Gastrocnemius medialis (tissue), 4 donors: ENCODE results near the gene PTPN13. TPM values are rescaled to one million over a fixed set of nuclear protein-coding genes. Genes with fewer than 3 reads are reported as not detected.

Experiments used
- ATAC-seq, 2 donors: fragments of 150-250 bp; one replicate each; pipeline ENCODE4 v1.9.1; 2016
- DNase-seq, 2 donors: peaks; one replicate each; pipeline ENCODE4 v3.0.0-alpha.2; 2019
- H3K27ac ChIP-seq, 4 donors: fragments of 200-600 bp; sonication (generic); 1 replicate in 1 of 4; 2 replicates in 3 of 4; pipeline ENCODE4 v1.5.1; 2016 to 2018; ENCODE audit warnings: mild to moderate bottlenecking in 2 of 4, moderate library complexity in 1 of 4
- H3K27me3 ChIP-seq, 3 donors: fragments of 200-600 bp; sonication (generic) in 2 of 3; 1 replicate in 1 of 3; 2 replicates in 2 of 3; pipeline versions ENCODE4 v1.5.1 to v1.6.0; 2016 to 2019; ENCODE audit warnings: mild to moderate bottlenecking in 1 of 3, moderate library complexity in 1 of 3
- H3K36me3 ChIP-seq, 2 donors: fragments of 200-600 bp; sonication (generic) in 1 of 2; one replicate each; pipeline ENCODE4 v1.5.1; 2017 to 2018
- H3K4me1 ChIP-seq, 2 donors: fragments of 200-600 bp; sonication (generic) in 1 of 2; one replicate each; pipeline ENCODE4 v1.5.1; 2016 to 2017; ENCODE audit warnings: mild to moderate bottlenecking in 2 of 2
- H3K4me3 ChIP-seq, 4 donors: fragments of 200-600 bp; sonication (generic) in 3 of 4; 1 replicate in 1 of 4; 2 replicates in 3 of 4; pipeline ENCODE4 v1.5.1; 2016 to 2019; ENCODE audit warnings: mild to moderate bottlenecking in 2 of 4
- H3K9me3 ChIP-seq, 3 donors: fragments of 200-600 bp; sonication (generic) in 2 of 3; 1 replicate in 1 of 3; 2 replicates in 2 of 3; pipeline ENCODE4 v1.5.1; 2016 to 2019
- CTCF ChIP-seq, 5 experiments: fragments of 450-650 bp in 3 of 5; fragments of 200-600 bp in 2 of 5; sonication (generic) in 2 of 5; IDR thresholded peaks in 4 of 5; conservative IDR thresholded peaks in 1 of 5; 1 replicate in 4 of 5; 2 replicates in 1 of 5; pipeline ENCODE4 v1.5.1; 2016 to 2019; ENCODE audit warnings: antibody characterized with exemption in 5 of 5, mild to moderate bottlenecking in 3 of 5, moderate library complexity in 3 of 5
- POLR2A ChIP-seq, 2 donors: fragments of 450-650 bp; IDR thresholded peaks; one replicate each; pipeline ENCODE4 v1.6.1; 2017; ENCODE audit warnings: antibody characterized with exemption in 2 of 2, mild to moderate bottlenecking in 2 of 2, moderate library complexity in 2 of 2
- in situ Hi-C, 4 donors: fragments of 200-750 bp; cut with MboI; loops; one replicate each; pipeline versions ENCODE4 v1.15.0 to v1.8.0; 2017; ENCODE audit warnings: low sequenced_read_pairs in 4 of 4
- intact Hi-C: fragments of 100-400 bp; cut with DNase I; formaldehyde crosslinking; loops from one replicate; pipeline ENCODE4 v1.15.1; 2023; ENCODE audit warnings: low total_unique reads
- total RNA-seq, 4 donors: library from RNA; depleted of rRNA; stranded (reverse); fragments of >200 nt; gene quantifications; one replicate each; pipeline versions ENCODE4 v1.1.0 to v1.2.3, GENCODE V29; 2016

PTPN13 gene
- total RNA-seq, 4 donors from 2014 or later, result 0.87 to 2.0 (median 1.6) TPM

- in situ Hi-C loops, result no loop called here
- no peak for ATAC-seq
Measured at GRCh38 chr4:86749121-86749520, 155.0 kb downstream of the PTPN13 start.

GRCh38 chr4:86755388-86755787, 161.3 kb downstream of the PTPN13 start:
- H3K36me3 ChIP-seq, result no peaks in the 10 kb centered on the region
- DNase-seq (no peak), ATAC-seq (no peak)
- no peak for TF ChIP-seq POLR2A (IDR thresholded peaks at IDR 0.05)
- TF ChIP-seq CTCF (IDR thresholded peaks at IDR 0.05 in 4 of 5, conservative IDR thresholded peaks at IDR 0.05 in 1 of 5), result no peak
- H3K4me1 ChIP-seq, result no peaks in the 10 kb centered on the region
- H3K27me3 ChIP-seq, result no peaks in the 10 kb centered on the region
- H3K9me3 ChIP-seq, result no peaks in the 10 kb centered on the region
- intact Hi-C loops, result no loop called here
- H3K27ac ChIP-seq, result no peak overlapping the region
- no peak overlapping the region for H3K4me3 ChIP-seq
- in situ Hi-C loops, result no loop called here

More at GRCh38 chr4:86749121-86749520, 155.0 kb downstream of the PTPN13 start:
- H3K9me3 ChIP-seq, result no peaks in the 10 kb centered on the region
- H3K36me3 ChIP-seq, result no peaks in the 10 kb centered on the region
- no peak overlapping the region for H3K4me3 ChIP-seq
- intact Hi-C loops, result no loop called here
- no peak for TF ChIP-seq POLR2A (IDR thresholded peaks at IDR 0.05)
- TF ChIP-seq CTCF (IDR thresholded peaks at IDR 0.05 in 4 of 5, conservative IDR thresholded peaks at IDR 0.05 in 1 of 5), result no peak
- no peak overlapping the region for H3K27ac ChIP-seq
- H3K27me3 ChIP-seq, result no peaks in the 10 kb centered on the region
- H3K4me1 ChIP-seq, result no peaks in the 10 kb centered on the region
- DNase-seq, result no peak

- H3K4me1 ChIP-seq, result no peaks in the 10 kb centered on the region
- no peaks in the 10 kb centered on the region for H3K27me3 ChIP-seq
- no peak for TF ChIP-seq POLR2A (IDR thresholded peaks at IDR 0.05)
- TF ChIP-seq CTCF (IDR thresholded peaks at IDR 0.05 in 4 of 5, conservative IDR thresholded peaks at IDR 0.05 in 1 of 5), result no peak
- H3K27ac ChIP-seq, result no peak overlapping the region
- no peak overlapping the region for H3K4me3 ChIP-seq
- DNase-seq, result no peak
- intact Hi-C loops, result no loop called here
- H3K36me3 ChIP-seq, result no peaks in the 10 kb centered on the region
- H3K9me3 ChIP-seq, result no peaks in the 10 kb centered on the region
- no peak for ATAC-seq
- in situ Hi-C loops, result no loop called here
Measured at GRCh38 chr4:86757468-86757867, 163.4 kb downstream of the PTPN13 start.

- in situ Hi-C loops (no loop called here), intact Hi-C loops (no loop called here)
- Histone ChIP-seq H3K36me3 (no peaks in the 10 kb centered on the region), H3K4me3 (no peak overlapping the region), H3K9me3 (no peaks in the 10 kb centered on the region), H3K27ac (no peak overlapping the region), H3K4me1 (no peaks in the 10 kb centered on the region), H3K27me3 (no peaks in the 10 kb centered on the region)
- no peak for DNase-seq
- TF ChIP-seq CTCF (IDR thresholded peaks at IDR 0.05 in 4 of 5, conservative IDR thresholded peaks at IDR 0.05 in 1 of 5), result no peak
- TF ChIP-seq POLR2A (IDR thresholded peaks at IDR 0.05), result no peak
- ATAC-seq, result no peak
Measured at GRCh38 chr4:86759298-86759697, 165.2 kb downstream of the PTPN13 start.

GRCh38 chr4:86762649-86763048, 168.5 kb downstream of the PTPN13 start:
- TF ChIP-seq CTCF (IDR thresholded peaks at IDR 0.05 in 4 of 5, conservative IDR thresholded peaks at IDR 0.05 in 1 of 5), result no peak
- TF ChIP-seq POLR2A (IDR thresholded peaks at IDR 0.05), result no peak
- in situ Hi-C loops, result no loop called here
- intact Hi-C loops, result no loop called here
- DNase-seq (no peak), ATAC-seq (no peak)
- H3K27me3 ChIP-seq, result no peaks in the 10 kb centered on the region
- no peaks in the 10 kb centered on the region for H3K4me1 ChIP-seq
- no peak overlapping the region for H3K27ac ChIP-seq
- H3K4me3 ChIP-seq, result no peak overlapping the region
- H3K36me3 ChIP-seq, result no peaks in the 10 kb centered on the region
- no peaks in the 10 kb centered on the region for H3K9me3 ChIP-seq
